ENCODE results near the gene NHSL2.

DNA sequence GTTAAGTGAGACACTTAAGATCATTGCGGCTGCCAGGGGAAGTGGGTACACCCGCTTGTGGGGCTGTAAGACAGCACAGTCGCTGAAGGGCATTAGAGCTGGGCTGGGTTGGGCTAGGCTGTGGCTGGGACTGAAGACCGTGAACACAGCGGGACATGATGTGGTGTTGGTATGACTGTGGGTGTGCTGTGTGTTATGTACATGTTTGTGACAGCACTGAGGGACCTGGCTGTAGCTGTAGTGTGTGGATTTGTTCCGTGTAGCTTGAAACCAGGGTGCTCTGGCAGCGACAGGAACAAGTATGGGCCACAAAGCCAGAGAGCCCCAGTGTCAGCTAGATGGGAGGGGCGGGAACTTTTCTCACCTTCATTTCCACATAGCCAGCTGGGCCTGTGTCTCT lies 82.1 kb downstream of the NHSL2 start:
- TF ChIP-seq CTCF (IDR thresholded peaks at IDR 0.05; ENCODE audit: low read depth, low read length) (no peak), POLR2A (IDR thresholded peaks at IDR 0.05; ENCODE audit: extremely low read depth, insufficient read length) (no peak), MYC (IDR thresholded peaks at IDR 0.05; ENCODE audit: low read depth, low read length) (no peak), MAX (IDR thresholded peaks at IDR 0.05; ENCODE audit: low read depth, low read length) (no peak)

Data from NB4 (cell line).